ENCODE measurements around the gene PSTPIP1. TPM values are rescaled to one million over a fixed set of nuclear protein-coding genes. Genes with fewer than 3 reads are reported as not detected.

The PSTPIP1 gene
- total and polyA plus RNA-seq, 7 donors = 0.97 to 2.2 (median 1.3) TPM

DNA sequence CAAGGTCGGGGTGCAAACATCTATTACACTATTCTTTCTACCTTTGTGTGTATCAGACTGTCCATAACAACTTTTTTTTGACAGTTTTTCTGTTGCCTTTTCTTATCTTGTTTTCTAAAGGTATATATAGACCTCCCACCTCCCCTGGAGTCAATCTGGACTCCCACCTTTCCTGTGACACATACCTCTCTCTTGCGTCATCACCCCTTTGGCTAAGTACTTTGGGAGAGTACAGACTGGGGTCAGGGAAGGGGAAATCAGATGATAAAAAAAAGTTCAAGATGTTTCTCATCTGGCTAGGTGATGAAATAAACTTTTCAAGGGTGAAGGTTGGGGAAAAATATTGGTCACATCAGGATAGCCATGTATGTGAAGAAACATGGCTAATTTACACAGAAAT lies 58.8 kb downstream of the PSTPIP1 start:
- intact Hi-C loops (cut with DNase I) = no loop called here
- WGBS, 3 donors = 91 to 97% (median 94%) methylated on average over 2 of the region's 2 CpGs
- H3K27ac ChIP-seq = no peak overlapping the region
- peaks cover 0 to 53% of the 10 kb centered on the region in 2 donors for H3K36me3 ChIP-seq (ENCODE audit: insufficient read depth in 1 of 2, low read depth in 1 of 2)
- H3K4me3 ChIP-seq = no peak overlapping the region
- no peaks in the 10 kb centered on the region for H3K27me3 ChIP-seq (ENCODE audit: insufficient read depth in 3 of 3, low read length in 2 of 3)
- H3K9me3 ChIP-seq = no peaks in the 10 kb centered on the region
- no peak for TF ChIP-seq CTCF (IDR thresholded peaks at IDR 0.05)
- H3K4me1 ChIP-seq = peaks cover 39% of the 10 kb centered on the region
- ATAC-seq (no peak), DNase-seq (no peak)

DNA sequence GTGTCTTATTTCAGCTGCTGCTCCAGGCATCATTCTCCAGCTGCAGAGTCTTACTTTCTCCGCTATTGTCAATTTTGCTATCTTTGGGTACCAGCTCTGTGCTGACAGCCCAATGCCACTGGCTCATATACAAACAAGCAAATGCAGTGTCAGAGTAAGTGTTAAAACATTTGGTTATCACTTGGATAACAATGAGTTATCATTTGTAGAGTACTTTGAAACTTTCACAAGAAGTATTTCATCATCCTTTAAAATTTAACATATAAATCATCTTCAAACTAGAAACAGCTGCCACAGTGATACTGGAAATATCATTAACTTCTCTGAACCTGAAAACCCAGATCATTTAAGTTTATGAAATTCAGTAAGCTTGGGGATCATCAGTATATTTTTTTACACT lies 62.1 kb downstream of the PSTPIP1 start:
- TF ChIP-seq CTCF (IDR thresholded peaks at IDR 0.05) = no peak
- WGBS, 3 donors = 84 to 95% (median 89%) methylated on average over 1 of the region's 1 CpG
- no peak overlapping the region for H3K27ac ChIP-seq
- intact Hi-C loops (cut with DNase I) = no loop called here
- no peaks in the 10 kb centered on the region for H3K9me3 ChIP-seq
- no peaks in the 10 kb centered on the region for H3K27me3 ChIP-seq (ENCODE audit: insufficient read depth in 3 of 3, low read length in 2 of 3)
- peaks cover 71% of the 10 kb centered on the region for H3K4me1 ChIP-seq
- H3K36me3 ChIP-seq (ENCODE audit: insufficient read depth in 1 of 2, low read depth in 1 of 2) = peaks cover 0 to 21% of the 10 kb centered on the region in 2 donors
- ATAC-seq (no peak), DNase-seq (no peak)
- no peak overlapping the region for H3K4me3 ChIP-seq

DNA sequence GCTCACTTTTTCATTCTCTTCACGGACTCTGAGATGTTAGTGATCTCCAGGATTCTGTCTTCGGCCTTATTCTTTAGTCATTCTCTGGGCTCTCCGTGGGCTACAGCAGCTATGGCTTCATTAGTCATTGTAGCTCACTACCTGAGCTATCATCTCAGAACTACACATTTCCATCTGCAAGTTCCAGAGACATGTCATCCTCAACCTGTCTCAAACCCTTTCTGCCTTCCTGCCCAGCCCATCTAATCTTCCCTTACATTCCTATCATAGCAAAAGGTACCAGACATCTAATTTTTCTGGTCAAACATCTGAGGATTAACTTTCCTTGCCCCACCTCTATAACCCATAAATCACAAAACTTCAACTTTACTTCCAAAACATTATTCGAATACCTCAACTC lies 62.8 kb downstream of the PSTPIP1 start:
- Histone ChIP-seq H3K4me3 (no peak overlapping the region), H3K4me1 (peaks cover 75% of the 10 kb centered on the region), H3K27ac (peak overlapping the region; percentile 10), H3K27me3 (ENCODE audit: insufficient read depth in 3 of 3, low read length in 2 of 3) (no peaks in the 10 kb centered on the region), H3K36me3 (ENCODE audit: insufficient read depth in 1 of 2, low read depth in 1 of 2) (peaks cover 0 to 14% of the 10 kb centered on the region in 2 donors), H3K9me3 (no peaks in the 10 kb centered on the region)
- intact Hi-C loops (cut with DNase I) = no loop called here
- no peak for TF ChIP-seq CTCF (IDR thresholded peaks at IDR 0.05)
- ATAC-seq (no peak), DNase-seq (no peak)
- WGBS, 3 donors = 78 to 85% (median 84%) methylated on average over 4 of the region's 4 CpGs

DNA sequence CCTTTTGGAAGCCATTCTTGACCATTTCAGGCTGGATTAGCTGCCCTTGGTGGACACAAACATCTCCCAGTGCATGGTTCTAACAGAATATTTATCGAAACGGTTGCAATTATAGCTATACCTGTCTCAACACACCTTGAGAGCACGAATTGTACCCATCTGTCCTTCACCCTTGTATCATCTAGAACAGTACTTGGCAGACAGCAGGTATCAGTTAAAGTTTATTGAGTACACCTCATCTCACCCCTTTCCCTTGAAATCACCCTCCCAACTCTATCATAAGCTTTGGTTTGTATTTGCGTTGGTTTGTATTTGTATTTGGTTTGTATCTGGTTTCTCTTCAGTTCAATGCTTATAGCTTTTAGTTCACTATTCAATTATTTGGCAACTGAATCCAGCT lies 63.5 kb downstream of the PSTPIP1 start:
- intact Hi-C loops (cut with DNase I) = no loop called here
- H3K4me1 ChIP-seq = peaks cover 78% of the 10 kb centered on the region
- 84 to 97% (median 92%) methylated on average over 4 of the region's 4 CpGs for WGBS, 3 donors

More for the DNA sequence above, 63.5 kb downstream of the PSTPIP1 start:
- DNase-seq (no peak), ATAC-seq (no peak)
- Histone ChIP-seq H3K4me3 (no peak overlapping the region), H3K36me3 (ENCODE audit: insufficient read depth in 1 of 2, low read depth in 1 of 2) (peaks cover 0 to 10% of the 10 kb centered on the region in 2 donors), H3K9me3 (no peaks in the 10 kb centered on the region), H3K27ac (peak overlapping the region; percentile 20), H3K27me3 (ENCODE audit: insufficient read depth in 3 of 3, low read length in 2 of 3) (no peaks in the 10 kb centered on the region)
- no peak for TF ChIP-seq CTCF (IDR thresholded peaks at IDR 0.05)

Data from psoas muscle (tissue), 8 donors.